WTC11 (cell line): ENCODE measurements around the gene CACNG5. TPM values are rescaled to one million over a fixed set of nuclear protein-coding genes. Genes with fewer than 3 reads are reported as not detected.

ENCODE experiments used
- ATAC-seq: fragments of 200-7000 bp; cut with Tn5 transposase; 2 replicates; pipeline ENCODE4 v1.10.0; 2021; ENCODE audit warnings: mild to moderate bottlenecking, moderate library complexity
- CTCF ChIA-PET: fragments of 300-600 bp; sonication (Branson Sonifier 250); formaldehyde crosslinking; loops from one replicate; lab custom pipeline; 2021; ENCODE audit warnings: antibody characterized with exemption; lab: Charles Lee
- POLR2A ChIA-PET: fragments of 350-600 bp; sonication (Branson Sonifier 250); formaldehyde crosslinking; loops from one replicate; lab custom pipeline; 2021; ENCODE audit warnings: antibody characterized with exemption; lab: Charles Lee
- DNase-seq: peaks from one replicate; pipeline ENCODE4 v3.0.0; 2021; ENCODE audit warnings: low spot score
- H3K27ac Mint-ChIP-seq: 2 replicates; pipeline ENCODE4 v1.8.0; 2021; ENCODE audit warnings: mixed read lengths
- H3K27me3 Mint-ChIP-seq: 2 replicates; pipeline ENCODE4 v1.8.0; 2021; ENCODE audit warnings: low read depth, mild to moderate bottlenecking, moderate library complexity, mixed read lengths
- H3K36me3 Mint-ChIP-seq: 2 replicates; pipeline ENCODE4 v1.8.0; 2021; ENCODE audit warnings: mixed read lengths
- H3K4me1 Mint-ChIP-seq: 2 replicates; pipeline ENCODE4 v1.8.0; 2022; ENCODE audit warnings: mixed read lengths
- H3K4me3 Mint-ChIP-seq: 2 replicates; pipeline ENCODE4 v1.8.0; 2021; ENCODE audit warnings: mild to moderate bottlenecking, moderate library complexity, mixed read lengths
- H3K9me3 Mint-ChIP-seq: 2 replicates; pipeline ENCODE4 v1.8.0; 2021; ENCODE audit warnings: mixed read lengths
- ELF4 ChIP-seq: sonication (generic); formaldehyde crosslinking; IDR thresholded peaks from 2 replicates; pipeline ENCODE4 v1.8.1; 2022; ENCODE audit warnings: low read depth, mild to moderate bottlenecking, moderate library complexity, missing genetic modification reagents
- EMX1 ChIP-seq: fragments of 250-450 bp; sonication (Bioruptor Pico); IDR thresholded peaks from 2 replicates; pipeline ENCODE4 v1.8.0; 2021; ENCODE audit warnings: mild to moderate bottlenecking
- GABPB1 ChIP-seq: sonication (generic); formaldehyde crosslinking; IDR thresholded peaks from 2 replicates; pipeline ENCODE4 v1.8.1; 2023; ENCODE audit warnings: mild to moderate bottlenecking, missing genetic modification reagents
- IRF2 ChIP-seq: sonication (generic); formaldehyde crosslinking; IDR thresholded peaks from 2 replicates; pipeline ENCODE4 v1.8.0; 2022; ENCODE audit warnings: low read depth, missing genetic modification reagents, borderline replicate concordance
- JUN ChIP-seq: sonication (generic); formaldehyde crosslinking; IDR thresholded peaks from 2 replicates; pipeline ENCODE4 v1.8.0; 2023; ENCODE audit warnings: mild to moderate bottlenecking, missing genetic modification reagents
- NR3C1 ChIP-seq: sonication (generic); formaldehyde crosslinking; conservative IDR thresholded peaks from 2 replicates; pipeline ENCODE4 v1.8.1; 2023; ENCODE audit warnings: low read depth, mild to moderate bottlenecking, missing genetic modification reagents
- SMAD3 ChIP-seq: sonication (generic); formaldehyde crosslinking; IDR thresholded peaks from 2 replicates; pipeline ENCODE4 v1.8.0; 2022; ENCODE audit warnings: missing genetic modification reagents, mild to moderate bottlenecking, borderline replicate concordance
- SP1 ChIP-seq: sonication (generic); formaldehyde crosslinking; conservative IDR thresholded peaks from 2 replicates; pipeline ENCODE4 v1.8.1; 2022; ENCODE audit warnings: missing genetic modification reagents
- TEAD4 ChIP-seq: sonication (generic); formaldehyde crosslinking; IDR thresholded peaks from 2 replicates; pipeline ENCODE4 v1.8.0; 2022; ENCODE audit warnings: mild to moderate bottlenecking, missing genetic modification reagents
- ZBTB43 ChIP-seq: sonication (generic); formaldehyde crosslinking; IDR thresholded peaks from 2 replicates; pipeline ENCODE4 v1.8.1; 2023; ENCODE audit warnings: mild to moderate bottlenecking, missing genetic modification reagents
- ZNF121 ChIP-seq: sonication (generic); formaldehyde crosslinking; IDR thresholded peaks from 2 replicates; pipeline ENCODE4 v1.8.0; 2023; ENCODE audit warnings: missing genetic modification reagents
- ZNF281 ChIP-seq: sonication (generic); formaldehyde crosslinking; IDR thresholded peaks from 2 replicates; pipeline ENCODE4 v1.8.0; 2023; ENCODE audit warnings: mild to moderate bottlenecking, missing genetic modification reagents
- ZNF423 ChIP-seq: fragments of 250-450 bp; sonication (Bioruptor Pico); IDR thresholded peaks from 2 replicates; pipeline ENCODE4 v2.1.2; 2022; ENCODE audit warnings: mild to moderate bottlenecking, moderate library complexity
- total RNA-seq: library from RNA; stranded (reverse); gene quantifications from 3 replicates; pipeline ENCODE4 v1.2.3, GENCODE V29; 2021
- TF ChIP-seq, protein P1 (sequence below): sonication (generic); formaldehyde crosslinking; IDR thresholded peaks from 2 replicates; pipeline ENCODE4 v1.8.0; 2022; ENCODE audit warnings: mild to moderate bottlenecking, missing genetic modification reagents
- TF ChIP-seq, protein P2 (sequence below): sonication (generic); formaldehyde crosslinking; conservative IDR thresholded peaks from 2 replicates; pipeline ENCODE4 v1.8.1; 2022; ENCODE audit warnings: mild to moderate bottlenecking, missing genetic modification reagents
- TF ChIP-seq, protein P3 (sequence below): sonication (generic); formaldehyde crosslinking; IDR thresholded peaks from 2 replicates; pipeline ENCODE4 v1.8.1; 2022; ENCODE audit warnings: low read depth, missing genetic modification reagents, borderline replicate concordance
- TF ChIP-seq, protein P4 (sequence below): sonication (generic); formaldehyde crosslinking; IDR thresholded peaks from 2 replicates; pipeline ENCODE4 v1.8.1; 2022; ENCODE audit warnings: mild to moderate bottlenecking, moderate library complexity, missing genetic modification reagents

CACNG5 gene
- total RNA-seq, 1 experiment from 2014 or later, result 1.9 TPM

DNA sequence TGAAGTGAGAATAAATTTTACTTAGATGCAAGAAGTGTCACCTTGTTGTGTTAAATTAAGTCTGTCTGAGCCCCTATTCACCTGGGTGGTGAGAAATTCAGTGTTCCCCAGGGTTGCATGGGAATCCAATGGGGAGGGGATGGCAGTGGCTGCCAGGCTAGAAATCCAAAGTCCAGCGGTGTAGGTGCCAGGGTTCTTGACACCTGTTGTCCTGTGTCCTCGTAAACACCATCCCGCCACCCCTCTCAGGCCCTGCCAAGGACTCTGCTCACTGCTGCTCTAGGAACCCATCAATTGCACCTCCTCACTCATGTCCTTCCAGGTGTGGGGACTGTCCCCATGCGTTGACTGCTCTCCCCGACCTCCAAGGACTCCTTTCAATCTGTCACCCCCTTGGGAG is 58.9 kb downstream of the CACNG5 start:
- DNase-seq, result no peak
- ChIA-PET POLR2A (no interaction called here), CTCF (no interaction called here)
- H3K36me3 Mint-ChIP-seq, result peaks cover 6% of the 10 kb centered on the region
- no peak for ATAC-seq
- H3K4me1 Mint-ChIP-seq, result 0 out of 2 replicates have a peak, but pooled peaks cover 2% of the 10 kb centered on the region
- no peak overlapping the region for H3K4me3 Mint-ChIP-seq
- no peaks in the 10 kb centered on the region for H3K27me3 Mint-ChIP-seq
- no peak overlapping the region for H3K27ac Mint-ChIP-seq
- TF ChIP-seq, protein P1, sequence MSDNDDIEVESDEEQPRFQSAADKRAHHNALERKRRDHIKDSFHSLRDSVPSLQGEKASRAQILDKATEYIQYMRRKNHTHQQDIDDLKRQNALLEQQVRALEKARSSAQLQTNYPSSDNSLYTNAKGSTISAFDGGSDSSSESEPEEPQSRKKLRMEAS (CRISPR knock-in tag), result no peak
- TF ChIP-seq, protein P2, sequence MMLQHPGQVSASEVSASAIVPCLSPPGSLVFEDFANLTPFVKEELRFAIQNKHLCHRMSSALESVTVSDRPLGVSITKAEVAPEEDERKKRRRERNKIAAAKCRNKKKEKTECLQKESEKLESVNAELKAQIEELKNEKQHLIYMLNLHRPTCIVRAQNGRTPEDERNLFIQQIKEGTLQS (CRISPR knock-in tag), result no peak
- TF ChIP-seq IRF2 (CRISPR knock-in tag) (no peak), JUN (no peak), ZNF281 (CRISPR knock-in tag) (no peak), TEAD4 (CRISPR knock-in tag) (no peak), SP1 (no peak), ELF4 (CRISPR knock-in tag) (no peak), ZNF423 (no peak), GABPB1 (CRISPR knock-in tag) (no peak), ZBTB43 (CRISPR knock-in tag) (no peak)
- TF ChIP-seq, protein P3, sequence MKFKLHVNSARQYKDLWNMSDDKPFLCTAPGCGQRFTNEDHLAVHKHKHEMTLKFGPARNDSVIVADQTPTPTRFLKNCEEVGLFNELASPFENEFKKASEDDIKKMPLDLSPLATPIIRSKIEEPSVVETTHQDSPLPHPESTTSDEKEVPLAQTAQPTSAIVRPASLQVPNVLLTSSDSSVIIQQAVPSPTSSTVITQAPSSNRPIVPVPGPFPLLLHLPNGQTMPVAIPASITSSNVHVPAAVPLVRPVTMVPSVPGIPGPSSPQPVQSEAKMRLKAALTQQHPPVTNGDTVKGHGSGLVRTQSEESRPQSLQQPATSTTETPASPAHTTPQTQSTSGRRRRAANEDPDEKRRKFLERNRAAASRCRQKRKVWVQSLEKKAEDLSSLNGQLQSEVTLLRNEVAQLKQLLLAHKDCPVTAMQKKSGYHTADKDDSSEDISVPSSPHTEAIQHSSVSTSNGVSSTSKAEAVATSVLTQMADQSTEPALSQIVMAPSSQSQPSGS (CRISPR knock-in tag), result no peak
- peaks cover 16% of the 10 kb centered on the region for H3K9me3 Mint-ChIP-seq

DNA sequence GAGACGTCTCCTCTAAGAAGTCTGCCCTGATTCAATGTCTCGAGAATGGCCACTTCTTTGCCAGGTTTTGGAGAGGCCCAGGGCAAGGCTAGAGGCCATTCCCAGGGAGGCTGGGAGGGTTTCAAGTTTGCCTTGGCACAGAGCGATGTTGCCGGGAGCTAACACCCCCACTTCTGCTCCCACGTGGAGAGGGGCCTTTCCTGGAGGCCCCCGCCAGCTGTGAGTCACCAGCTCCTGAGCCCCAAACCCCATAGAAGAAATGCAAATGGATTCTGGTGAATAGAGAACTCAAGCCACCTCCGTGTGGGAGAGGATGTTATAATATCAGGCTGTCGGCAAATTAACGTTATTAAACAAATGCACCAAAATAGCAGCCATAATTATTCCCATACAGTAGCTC is 62.2 kb downstream of the CACNG5 start:
- no peak for DNase-seq
- Mint-ChIP-seq H3K36me3 (no peaks in the 10 kb centered on the region), H3K4me1 (0 out of 2 replicates have a peak, but pooled peaks cover 2% of the 10 kb centered on the region), H3K4me3 (no peak overlapping the region), H3K27me3 (no peaks in the 10 kb centered on the region)
- ATAC-seq, result no peak
- CTCF ChIA-PET, result interaction anchor here (0.9 to 1.1 kb wide), 3 partner anchors 46 to 119 kb away, joined by 3 to 4 read pairs (median 3); no protein-coding TSS in a partner anchor
- POLR2A ChIA-PET, result no interaction called here
- no peak for TF ChIP-seq EMX1 (CRISPR knock-in tag)
- no peak for TF ChIP-seq ZNF121 (CRISPR knock-in tag)
- TF ChIP-seq ZBTB43 (CRISPR knock-in tag), result no peak
- no peak for TF ChIP-seq SMAD3 (CRISPR knock-in tag)
- TF ChIP-seq NR3C1 (CRISPR knock-in tag), result no peak
- TF ChIP-seq TEAD4 (CRISPR knock-in tag), result no peak
- TF ChIP-seq, protein P4, sequence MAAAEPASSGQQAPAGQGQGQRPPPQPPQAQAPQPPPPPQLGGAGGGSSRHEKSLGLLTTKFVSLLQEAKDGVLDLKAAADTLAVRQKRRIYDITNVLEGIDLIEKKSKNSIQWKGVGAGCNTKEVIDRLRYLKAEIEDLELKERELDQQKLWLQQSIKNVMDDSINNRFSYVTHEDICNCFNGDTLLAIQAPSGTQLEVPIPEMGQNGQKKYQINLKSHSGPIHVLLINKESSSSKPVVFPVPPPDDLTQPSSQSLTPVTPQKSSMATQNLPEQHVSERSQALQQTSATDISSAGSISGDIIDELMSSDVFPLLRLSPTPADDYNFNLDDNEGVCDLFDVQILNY (CRISPR knock-in tag), result no peak
- TF ChIP-seq, all 79 proteins: peak for 0
- Mint-ChIP-seq H3K9me3 (no peaks in the 10 kb centered on the region; the same call in 1 of the 2 replicates), H3K27ac (no peak overlapping the region)
